GM18505 (cell line): ENCODE data around the gene UBA5.
A peak's percentile ranks its signal among the peaks of the same experiment; 100 is the strongest.
"Not testable (repeated sequence)": the region's sequence is repeated elsewhere in the genome, so short reads cannot be mapped to it uniquely, and the experiment has no call there.

Experiments
- ATAC-seq: cut with Tn5 transposase; IDR thresholded peaks from one replicate; pipeline ENCODE4 v1.9.1; 2021; ENCODE audit not compliant: unreplicated experiment
- POLR2A ChIP-seq: IDR thresholded peaks from 4 replicates; pipeline ENCODE4 v1.6.1; 2011; ENCODE audit warnings: borderline replicate concordance; ENCODE audit not compliant: insufficient read depth, insufficient read length; ENCODE audit errors: extremely low read depth

The UBA5 gene

DNA sequence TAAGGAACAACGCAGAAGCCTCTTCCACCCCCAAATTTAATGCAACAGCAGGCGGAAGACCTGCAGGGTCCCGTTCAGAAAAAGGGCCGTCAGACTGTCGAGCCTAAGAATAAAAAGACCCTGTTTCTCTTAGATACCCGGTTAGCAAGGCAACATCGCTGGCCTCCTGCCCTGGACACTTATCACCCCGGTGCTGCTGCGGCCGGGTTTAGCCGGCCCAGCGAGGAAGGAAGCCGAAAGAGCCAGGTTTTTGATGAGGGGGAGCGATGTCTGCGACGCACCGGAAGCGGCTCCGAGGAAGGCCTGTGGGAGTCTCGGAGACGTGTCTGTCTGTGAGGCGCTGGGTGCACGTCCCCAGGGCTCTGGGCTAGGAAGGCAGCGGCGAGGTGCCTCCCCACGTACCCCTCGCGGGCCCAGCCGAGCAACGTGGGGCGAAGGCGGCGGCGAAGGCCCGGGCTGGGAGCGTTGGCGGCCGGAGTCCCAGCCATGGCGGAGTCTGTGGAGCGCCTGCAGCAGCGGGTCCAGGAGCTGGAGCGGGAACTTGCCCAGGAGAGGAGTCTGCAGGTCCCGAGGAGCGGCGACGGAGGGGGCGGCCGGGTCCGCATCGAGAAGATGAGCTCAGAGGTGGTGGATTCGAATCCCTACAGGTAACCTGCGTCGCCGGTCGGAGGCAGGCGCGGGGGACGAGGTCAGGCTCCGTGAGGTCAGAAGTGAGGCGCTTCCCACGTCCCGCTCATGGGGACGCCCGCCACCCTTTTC lies at the start of gene UBA5:
UBA5 (plus strand) TSS at position 278 of the 759 bp plus-strand sequence; CDS start at position 487, 209 bp downstream.
- ATAC-seq, result peak; percentile 71
- TF ChIP-seq POLR2A, result peak; percentile 72

- ATAC-seq, result not testable (repeated sequence)
These were observed 44.8 kb upstream of the UBA5 start for GRCh38 chr3:132615301-132615700.

GRCh38 chr3:132615881-132616280 lies 44.2 kb upstream of the UBA5 start:
- no peak for ATAC-seq
- no peak for TF ChIP-seq POLR2A

DNA sequence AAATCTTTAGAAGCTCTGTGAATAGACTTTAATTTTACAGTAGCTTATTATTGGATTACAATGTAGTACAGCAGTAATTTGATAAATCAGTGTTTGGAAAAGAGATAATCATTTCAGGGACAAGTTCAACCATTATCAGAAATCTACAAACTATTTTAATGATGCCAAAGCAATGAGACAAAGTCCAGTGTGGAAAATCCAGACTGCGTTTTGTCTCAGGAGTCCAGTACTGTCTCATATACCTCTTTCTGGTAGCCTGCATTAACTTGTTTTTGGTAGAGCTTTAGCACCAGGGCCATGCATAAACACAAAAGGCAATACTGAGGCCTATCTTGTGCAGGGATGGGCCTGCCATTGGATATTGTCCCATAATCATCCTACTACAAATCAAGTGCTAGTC lies 43.3 kb upstream of the UBA5 start:
- no peak for ATAC-seq

DNA sequence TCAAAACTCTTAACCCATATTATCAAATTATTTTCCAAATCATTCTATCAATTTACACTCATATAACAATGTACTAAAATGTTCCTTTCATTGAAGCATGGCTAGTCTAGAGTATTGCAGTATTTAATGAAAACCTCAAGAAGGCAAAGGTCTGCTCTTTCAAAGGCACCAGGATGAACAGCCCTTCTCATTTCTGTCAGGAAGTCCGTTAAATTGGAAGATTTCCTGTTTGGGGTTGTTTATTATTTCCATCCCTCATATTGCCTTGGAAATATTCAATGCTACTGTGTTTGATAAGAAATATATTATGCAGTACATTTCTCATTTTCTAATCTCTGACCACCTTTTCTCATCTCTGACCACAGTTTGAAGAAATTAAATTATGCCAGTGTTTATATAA lies 38.0 kb upstream of the UBA5 start:
- ATAC-seq, result no peak
- TF ChIP-seq POLR2A, result no peak

More for the DNA sequence above, 43.3 kb upstream of the UBA5 start:
- no peak for TF ChIP-seq POLR2A

GRCh38 chr3:132622761-132623160 lies 37.4 kb upstream of the UBA5 start:
- ATAC-seq, result no peak
- no peak for TF ChIP-seq POLR2A

GRCh38 chr3:132623646-132624045 lies 36.5 kb upstream of the UBA5 start:
- TF ChIP-seq POLR2A, result no peak
- ATAC-seq, result no peak

- no peak for ATAC-seq
- TF ChIP-seq POLR2A, result no peak
These were observed 35.3 kb upstream of the UBA5 start for GRCh38 chr3:132624790-132625189.

GRCh38 chr3:132625613-132626012 lies 34.5 kb upstream of the UBA5 start:
- ATAC-seq, result peak; percentile 93
- no peak for TF ChIP-seq POLR2A

- ATAC-seq, result no peak
- no peak for TF ChIP-seq POLR2A
These were observed 33.2 kb upstream of the UBA5 start for GRCh38 chr3:132626955-132627354.

DNA sequence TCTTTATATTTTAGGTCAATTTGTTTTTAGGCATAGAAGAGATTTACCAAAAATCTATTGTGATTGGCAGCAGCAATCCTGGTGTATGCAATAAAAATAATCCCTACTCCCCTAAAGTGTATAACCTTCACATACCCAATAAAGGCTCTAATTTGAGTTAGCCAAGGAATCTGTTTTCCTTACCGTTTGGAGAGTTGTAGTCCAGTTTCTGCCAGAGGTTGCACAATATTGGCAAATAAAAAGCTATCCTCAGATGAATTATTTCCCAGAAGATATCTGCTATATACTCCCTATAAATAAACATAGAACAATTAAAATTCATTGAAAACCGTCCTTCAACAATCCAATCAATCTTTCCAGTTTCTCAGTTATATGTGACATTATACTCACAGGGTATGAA lies 32.0 kb upstream of the UBA5 start:
- no peak for TF ChIP-seq POLR2A
- no peak for ATAC-seq

- TF ChIP-seq POLR2A, result no peak
- no peak for ATAC-seq
These were observed 30.2 kb upstream of the UBA5 start for GRCh38 chr3:132629928-132630327.

DNA sequence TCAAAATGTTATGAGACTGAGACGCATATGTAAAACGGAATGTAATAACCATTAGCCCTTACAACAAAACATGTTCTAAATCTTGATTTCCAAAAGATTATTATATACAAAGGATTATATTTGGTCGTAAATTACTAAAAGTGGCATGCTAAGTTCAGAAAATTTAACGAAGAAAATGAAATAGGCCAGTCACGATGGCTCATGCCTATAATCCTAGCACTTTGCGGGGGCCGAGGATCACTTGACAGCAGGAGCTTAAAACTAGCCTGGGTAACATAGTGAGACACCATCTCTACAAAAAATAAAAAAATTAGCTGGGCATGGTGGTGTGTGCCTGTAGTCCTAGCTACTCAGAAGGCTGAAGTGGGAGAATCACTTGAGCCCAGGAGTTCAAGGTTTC lies 29.5 kb upstream of the UBA5 start:
- ATAC-seq, result no peak
- TF ChIP-seq POLR2A, result no peak

- ATAC-seq, result no peak
These were observed 25.1 kb upstream of the UBA5 start for GRCh38 chr3:132635052-132635451.

DNA sequence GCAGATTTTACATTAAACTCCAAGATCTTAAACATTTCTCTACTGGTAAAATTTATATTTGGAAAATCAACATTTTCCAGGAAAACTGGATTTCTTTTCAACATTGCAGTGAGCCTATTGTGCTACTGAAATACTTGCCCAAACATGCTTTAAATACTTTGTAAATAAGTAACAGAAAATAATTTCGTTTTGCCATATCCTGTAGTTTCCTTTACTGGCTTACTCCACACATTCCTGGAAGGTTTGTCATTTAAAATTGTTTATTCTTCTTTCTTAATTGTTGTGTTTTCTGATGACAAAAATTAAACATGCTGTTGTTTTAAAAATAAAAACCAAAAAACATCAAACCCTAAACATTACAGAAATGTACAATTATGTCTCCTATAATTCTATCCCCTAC lies 22.5 kb upstream of the UBA5 start:
- ATAC-seq, result no peak
- no peak for TF ChIP-seq POLR2A

More at GRCh38 chr3:132635052-132635451, 25.1 kb upstream of the UBA5 start:
- no peak for TF ChIP-seq POLR2A

DNA sequence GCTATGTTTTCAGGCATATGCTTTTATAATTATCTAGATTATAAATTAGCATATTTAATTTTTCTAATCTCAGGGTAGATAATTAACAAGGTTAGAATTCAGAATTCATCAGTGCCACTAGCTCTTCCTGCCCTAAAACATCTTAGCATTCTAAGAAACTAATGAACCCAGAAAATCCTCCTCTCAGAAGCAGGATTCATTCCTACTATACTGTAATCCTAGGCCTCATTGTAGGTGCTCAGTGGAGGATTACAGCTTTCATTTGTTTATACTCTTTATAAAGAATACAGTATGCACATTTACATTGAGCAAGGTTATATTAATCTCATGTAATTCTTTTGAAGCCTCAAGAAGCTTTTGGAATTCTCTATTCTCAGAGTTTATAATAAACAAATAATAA lies 21.4 kb upstream of the UBA5 start:
- no peak for ATAC-seq
- TF ChIP-seq POLR2A, result no peak

DNA sequence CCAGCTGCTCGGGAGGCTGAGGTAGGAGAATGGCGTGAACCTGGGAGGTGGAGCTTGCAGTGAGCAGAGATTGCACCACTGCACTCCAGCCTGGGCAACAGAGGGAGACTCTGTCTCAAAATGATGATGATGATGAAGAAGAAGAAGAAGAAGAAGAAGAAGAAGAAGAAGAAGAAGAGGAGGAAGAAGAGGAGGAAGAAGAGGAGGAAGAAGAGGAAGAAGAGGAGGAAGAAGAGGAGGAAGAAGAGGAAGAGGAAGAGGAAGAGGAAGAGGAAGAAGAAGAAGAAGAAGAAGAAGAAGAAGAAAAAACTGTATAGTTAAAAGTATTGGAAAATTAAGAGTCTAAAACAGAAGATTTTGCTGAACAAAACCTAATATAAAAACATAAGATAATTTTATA lies 18.7 kb upstream of the UBA5 start:
- ATAC-seq, result not testable (repeated sequence)
